Measurements from ENCODE around the gene HGD. TPM values are rescaled to one million over a fixed set of nuclear protein-coding genes. Genes with fewer than 3 reads are reported as not detected.
"Not testable (repeated sequence)": the region's sequence is repeated elsewhere in the genome, so short reads cannot be mapped to it uniquely, and the experiment has no call there.

Gene HGD
- total and polyA plus RNA-seq, 7 donors = 0.71 to 54.1 (median 35.7) TPM; not detected in 3

GRCh38 chr3:120640231-120640630 is 41.8 kb downstream of the HGD start:
- DNase-seq = no peak
- 93 to 98% methylated on average over 1 of the region's 1 CpG for WGBS, 2 donors
- no peak overlapping the region for H3K4me3 ChIP-seq
- TF ChIP-seq CTCF (IDR thresholded peaks at IDR 0.05) (no peak), POLR2A (IDR thresholded peaks at IDR 0.05) (no peak), POLR2AphosphoS5 (IDR thresholded peaks at IDR 0.05) (no peak), EP300 (IDR thresholded peaks at IDR 0.05) (no peak)
- no peaks in the 10 kb centered on the region for H3K27me3 ChIP-seq
- no peaks in the 10 kb centered on the region for H3K9me3 ChIP-seq
- H3K4me1 ChIP-seq = peaks cover 0 to 10% (median 2%) of the 10 kb centered on the region in 4 donors
- H3K27ac ChIP-seq = no peak overlapping the region
- no peaks in the 10 kb centered on the region for H3K36me3 ChIP-seq
- intact Hi-C loops (cut with DNase I) = no loop called here

GRCh38 chr3:120638820-120639219 is 43.2 kb downstream of the HGD start:
- H3K9me3 ChIP-seq; intact Hi-C loops (cut with DNase I); DNase-seq; H3K27me3 ChIP-seq; H3K4me3 ChIP-seq; H3K27ac ChIP-seq; H3K36me3 ChIP-seq: not testable (repeated sequence)
- peaks cover 0 to 10% (median 2%) of the 10 kb centered on the region in 4 donors for H3K4me1 ChIP-seq
- WGBS, 2 donors = 94% methylated on average over 4 of the region's 4 CpGs

GRCh38 chr3:120637851-120638559 is 44.0 kb downstream of the HGD start:
- TF ChIP-seq POLR2AphosphoS5 (IDR thresholded peaks at IDR 0.05) = no peak
- no peak for TF ChIP-seq CTCF (IDR thresholded peaks at IDR 0.05)
- TF ChIP-seq POLR2A (IDR thresholded peaks at IDR 0.05) = no peak
- TF ChIP-seq EP300 (IDR thresholded peaks at IDR 0.05) = no peak
- Histone ChIP-seq H3K27me3 (no peaks in the 10 kb centered on the region), H3K27ac (no peak overlapping the region), H3K4me3 (no peak overlapping the region), H3K36me3 (no peaks in the 10 kb centered on the region), H3K9me3 (no peaks in the 10 kb centered on the region), H3K4me1 (peaks cover 0 to 10% (median 2%) of the 10 kb centered on the region in 4 donors)
- no peak for DNase-seq
- intact Hi-C loops (cut with DNase I) = no loop called here
- WGBS, 2 donors = 86 to 88% methylated on average over 6 of the region's 6 CpGs

DNA sequence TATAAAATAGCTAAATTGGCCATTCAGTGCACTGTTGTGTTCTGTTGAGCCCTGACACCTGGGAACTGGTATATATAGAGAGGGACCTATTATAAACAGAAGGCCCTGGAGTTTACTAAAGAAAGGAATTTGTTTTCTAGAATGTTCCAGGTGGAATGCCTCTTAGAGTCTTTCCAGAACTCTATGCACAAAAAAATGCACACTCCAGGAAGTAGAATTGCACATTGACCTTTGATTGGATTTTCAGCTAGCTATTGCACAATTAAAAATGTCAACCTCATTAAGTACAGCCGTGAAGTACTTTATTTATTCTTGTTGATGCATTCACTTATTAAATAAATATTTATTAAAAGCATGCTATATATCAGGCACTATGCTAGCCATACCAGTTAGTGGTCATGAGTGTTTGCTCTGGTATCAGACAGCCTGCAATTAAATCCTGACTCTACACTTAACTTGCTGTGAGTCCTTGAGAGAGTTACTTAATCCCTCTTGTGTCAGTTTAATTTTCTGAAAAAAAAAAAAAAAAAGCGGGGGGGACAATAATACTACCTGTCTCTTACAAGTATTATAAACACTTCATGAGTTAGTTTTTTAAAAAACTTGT is 45.1 kb downstream of the HGD start:
- WGBS, 2 donors = 27 to 63% methylated on average over 2 of the region's 2 CpGs
- intact Hi-C loops (cut with DNase I) = no loop called here
- H3K4me1 ChIP-seq = peaks cover 0 to 10% (median 2%) of the 10 kb centered on the region in 4 donors
- no peak for DNase-seq
- H3K4me3 ChIP-seq = no peak overlapping the region
- no peaks in the 10 kb centered on the region for H3K9me3 ChIP-seq
- TF ChIP-seq POLR2AphosphoS5 (IDR thresholded peaks at IDR 0.05) (no peak), POLR2A (IDR thresholded peaks at IDR 0.05) (no peak), CTCF (IDR thresholded peaks at IDR 0.05) (no peak), EP300 (IDR thresholded peaks at IDR 0.05) (no peak)
- H3K27me3 ChIP-seq = no peaks in the 10 kb centered on the region
- no peak overlapping the region for H3K27ac ChIP-seq
- H3K36me3 ChIP-seq = no peaks in the 10 kb centered on the region

GRCh38 chr3:120634539-120634938 is 47.5 kb downstream of the HGD start:
- H3K4me3 ChIP-seq = no peak overlapping the region
- no peaks in the 10 kb centered on the region for H3K9me3 ChIP-seq
- WGBS, 2 donors = 0 to 4% methylated on average over 1 of the region's 1 CpG
- no peak overlapping the region for H3K27ac ChIP-seq
- intact Hi-C loops (cut with DNase I) = no loop called here
- peaks cover 0 to 10% (median 2%) of the 10 kb centered on the region in 4 donors for H3K4me1 ChIP-seq
- no peaks in the 10 kb centered on the region for H3K27me3 ChIP-seq
- no peak for DNase-seq
- no peaks in the 10 kb centered on the region for H3K36me3 ChIP-seq
- no peak for TF ChIP-seq POLR2AphosphoS5 (IDR thresholded peaks at IDR 0.05)
- TF ChIP-seq EP300 (IDR thresholded peaks at IDR 0.05) = no peak
- TF ChIP-seq POLR2A (IDR thresholded peaks at IDR 0.05) = no peak
- TF ChIP-seq CTCF (IDR thresholded peaks at IDR 0.05) = no peak
